Sigmoid colon (tissue), 7 donors: ENCODE measurements around the gene RHBDL1. TPM values are rescaled to one million over a fixed set of nuclear protein-coding genes. Genes with fewer than 3 reads are reported as not detected.

ENCODE experiments used
- DNase-seq: peaks from one replicate; pipeline ENCODE4 v3.0.0-alpha.2; 2019
- H3K27ac ChIP-seq, 4 donors: fragments of 200-600 bp; sonication (generic); one replicate each; pipeline ENCODE4 v1.5.1; 2016 to 2019; ENCODE audit warnings: mild to moderate bottlenecking in 1 of 4
- H3K27me3 ChIP-seq, 3 donors: fragments of 200-600 bp; sonication (generic); one replicate each; pipeline ENCODE4 v1.5.1; 2019; ENCODE audit warnings: mild to moderate bottlenecking in 1 of 3
- H3K36me3 ChIP-seq, 4 donors: fragments of 200-600 bp; sonication (generic); one replicate each; pipeline ENCODE4 v1.5.1; 2016 to 2019
- H3K4me1 ChIP-seq, 4 donors: fragments of 200-600 bp; sonication (generic); one replicate each; pipeline ENCODE4 v1.5.1; 2017 to 2019
- H3K4me3 ChIP-seq, 4 donors: fragments of 200-600 bp; sonication (generic); one replicate each; pipeline ENCODE4 v1.5.1; 2017 to 2019; ENCODE audit warnings: mild to moderate bottlenecking in 2 of 4, moderate library complexity in 1 of 4
- H3K9me3 ChIP-seq, 4 donors: fragments of 200-600 bp in 3 of 4; sonication (generic) in 3 of 4; one replicate each; pipeline versions ENCODE4 v1.5.1 to v1.6.1; 2013 to 2019
- EP300 ChIP-seq, 4 donors: sonication (generic); formaldehyde crosslinking; IDR thresholded peaks; one replicate each; pipeline ENCODE4 v1.6.1; 2017; ENCODE audit warnings: antibody characterized with exemption in 4 of 4
- POLR2A ChIP-seq, 2 donors: fragments of 450-650 bp; IDR thresholded peaks; one replicate each; pipeline ENCODE4 v1.6.1; 2016; ENCODE audit warnings: antibody characterized with exemption in 2 of 2, mild to moderate bottlenecking in 2 of 2, moderate library complexity in 2 of 2
- POLR2AphosphoS5 ChIP-seq, 4 donors: sonication (generic); formaldehyde crosslinking; IDR thresholded peaks; one replicate each; pipeline ENCODE4 v1.6.1; 2017; ENCODE audit warnings: antibody characterized with exemption in 4 of 4
- WGBS, 2 donors: extraction: QIAGEN DNeasy Blood & Tissue Kit; methylation state at CpG; one replicate each; pipeline ENCODE4 v1.1.7; 2013; 5-methylcytosine and 5-hydroxymethylcytosine counted together
- intact Hi-C: fragments of 100-400 bp; cut with DNase I; formaldehyde crosslinking; loops from one replicate; pipeline ENCODE4 v1.15.1; 2023
- polyA plus RNA-seq, 3 donors: library from polyadenylated mRNA; stranded (reverse); fragments of 200-250 nt; gene quantifications; one replicate each; pipeline ENCODE4 v1.2.3, GENCODE V29; 2013
- total RNA-seq, 4 donors: library from RNA; depleted of rRNA; stranded (reverse); fragments of >200 nt; gene quantifications; one replicate each; pipeline ENCODE4 v1.1.0, GENCODE V29; 2016
- TF ChIP-seq, protein P1 (sequence below), 4 experiments: fragments of 450-650 bp in 3 of 4; fragments of 200-600 bp in 1 of 4; IDR thresholded peaks; one replicate each; pipeline ENCODE4 v1.5.1; 2016 to 2019; ENCODE audit warnings: antibody characterized with exemption in 4 of 4, mild to moderate bottlenecking in 3 of 4, moderate library complexity in 2 of 4
- donor health status: healthy with polysubstance abuse.
- donor health status: Bipolar disorder and iron deficiency.
- donor health status: healthy.

The RHBDL1 gene
- total and polyA plus RNA-seq, 7 donors: 0.46 to 6.1 (median 1.5) TPM; not detected in 2

DNA sequence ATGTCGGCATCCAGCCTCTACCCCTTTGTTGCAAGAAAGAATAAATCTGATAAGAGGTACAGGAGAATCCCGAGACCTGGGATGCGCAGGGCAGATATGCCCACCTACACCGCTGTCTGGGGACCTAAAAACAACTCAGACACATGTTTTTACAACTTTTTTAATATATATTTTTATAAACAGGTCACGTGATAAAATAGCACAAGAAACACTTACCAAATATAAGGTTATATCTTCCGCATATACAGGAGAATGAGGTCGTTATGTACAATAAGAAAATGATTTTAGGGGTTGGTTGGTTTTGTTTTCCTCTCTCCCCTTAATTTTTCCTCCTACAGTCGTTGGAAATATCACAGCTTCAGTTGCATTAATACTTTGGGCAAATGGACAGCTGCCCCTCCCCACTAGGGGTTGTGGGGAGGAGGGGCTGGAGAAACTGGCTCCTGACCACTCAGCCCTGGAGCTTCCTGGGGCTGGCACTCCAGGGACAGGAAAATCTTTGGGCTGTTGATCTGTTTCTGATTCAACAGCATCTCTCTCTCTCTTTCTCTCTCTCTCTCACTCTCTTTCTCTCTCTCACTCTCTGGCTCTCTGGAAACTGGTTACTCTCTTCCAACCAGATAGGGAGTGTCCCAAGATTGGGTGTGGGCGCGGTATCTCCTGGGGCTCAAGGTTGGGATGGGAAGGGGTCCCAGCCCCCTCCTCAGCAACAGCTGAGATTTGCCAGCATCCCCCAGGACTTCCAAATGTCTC lies 17.1 kb downstream of the RHBDL1 start:
- intact Hi-C loops: no loop called here
- no peak for DNase-seq
- Histone ChIP-seq H3K36me3 (peaks cover 0 to 4% (median 0%) of the 10 kb centered on the region in 4 donors), H3K27ac (no peak overlapping the region), H3K9me3 (no peaks in the 10 kb centered on the region), H3K4me3 (no peak overlapping the region), H3K27me3 (peaks cover 39 to 61% (median 48%) of the 10 kb centered on the region in 3 donors), H3K4me1 (peaks cover 0 to 54% (median 42%) of the 10 kb centered on the region in 4 donors)
- TF ChIP-seq EP300 (IDR thresholded peaks at IDR 0.05) (no peak), POLR2AphosphoS5 (IDR thresholded peaks at IDR 0.05) (no peak), POLR2A (IDR thresholded peaks at IDR 0.05) (no peak)
- TF ChIP-seq, protein P1, sequence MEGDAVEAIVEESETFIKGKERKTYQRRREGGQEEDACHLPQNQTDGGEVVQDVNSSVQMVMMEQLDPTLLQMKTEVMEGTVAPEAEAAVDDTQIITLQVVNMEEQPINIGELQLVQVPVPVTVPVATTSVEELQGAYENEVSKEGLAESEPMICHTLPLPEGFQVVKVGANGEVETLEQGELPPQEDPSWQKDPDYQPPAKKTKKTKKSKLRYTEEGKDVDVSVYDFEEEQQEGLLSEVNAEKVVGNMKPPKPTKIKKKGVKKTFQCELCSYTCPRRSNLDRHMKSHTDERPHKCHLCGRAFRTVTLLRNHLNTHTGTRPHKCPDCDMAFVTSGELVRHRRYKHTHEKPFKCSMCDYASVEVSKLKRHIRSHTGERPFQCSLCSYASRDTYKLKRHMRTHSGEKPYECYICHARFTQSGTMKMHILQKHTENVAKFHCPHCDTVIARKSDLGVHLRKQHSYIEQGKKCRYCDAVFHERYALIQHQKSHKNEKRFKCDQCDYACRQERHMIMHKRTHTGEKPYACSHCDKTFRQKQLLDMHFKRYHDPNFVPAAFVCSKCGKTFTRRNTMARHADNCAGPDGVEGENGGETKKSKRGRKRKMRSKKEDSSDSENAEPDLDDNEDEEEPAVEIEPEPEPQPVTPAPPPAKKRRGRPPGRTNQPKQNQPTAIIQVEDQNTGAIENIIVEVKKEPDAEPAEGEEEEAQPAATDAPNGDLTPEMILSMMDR (IDR thresholded peaks at IDR 0.05): no peak
- 48 to 64% methylated on average over 10 of the region's 10 CpGs for WGBS, 2 donors

DNA sequence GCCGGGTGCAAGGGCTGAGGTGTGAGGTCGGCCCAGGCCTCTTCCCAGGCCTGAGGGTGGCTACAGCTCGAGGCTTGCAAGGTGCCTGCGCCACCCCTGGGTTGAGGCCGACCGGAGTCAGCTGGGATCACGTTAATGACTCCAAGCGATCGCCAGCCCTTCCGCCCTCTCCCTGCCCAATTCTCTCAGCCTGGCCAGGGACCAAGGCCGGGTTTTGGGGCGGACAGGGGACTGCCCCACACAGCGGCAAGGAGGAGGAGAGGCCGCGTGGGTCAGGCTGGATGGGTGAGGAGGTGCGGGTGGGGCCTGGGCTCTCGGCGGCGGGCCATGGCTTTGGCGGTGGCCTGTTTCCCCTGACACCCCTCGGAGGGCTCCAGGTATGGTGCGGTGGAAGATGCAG lies 17.9 kb downstream of the RHBDL1 start:
- peaks cover 39 to 66% (median 48%) of the 10 kb centered on the region in 3 donors for H3K27me3 ChIP-seq
- no peaks in the 10 kb centered on the region for H3K36me3 ChIP-seq
- DNase-seq: no peak
- TF ChIP-seq, protein P1 (IDR thresholded peaks at IDR 0.05): no peak
- TF ChIP-seq POLR2A (IDR thresholded peaks at IDR 0.05) (no peak), EP300 (IDR thresholded peaks at IDR 0.05) (no peak), POLR2AphosphoS5 (IDR thresholded peaks at IDR 0.05) (no peak)
- peaks cover 0 to 51% (median 41%) of the 10 kb centered on the region in 4 donors for H3K4me1 ChIP-seq
- intact Hi-C loops: no loop called here
- H3K27ac ChIP-seq: no peak overlapping the region
- WGBS, 2 donors: 33 to 41% methylated on average over 22 of the region's 22 CpGs
- H3K9me3 ChIP-seq: no peaks in the 10 kb centered on the region
- H3K4me3 ChIP-seq: no peak overlapping the region

GRCh38 chr16:693766-694165 lies 18.3 kb downstream of the RHBDL1 start:
- Histone ChIP-seq H3K4me1 (peaks cover 0 to 47% (median 38%) of the 10 kb centered on the region in 4 donors), H3K4me3 (no peak overlapping the region), H3K9me3 (no peaks in the 10 kb centered on the region), H3K36me3 (no peaks in the 10 kb centered on the region), H3K27me3 (peaks cover 39 to 69% (median 48%) of the 10 kb centered on the region in 3 donors), H3K27ac (no peak overlapping the region)
- DNase-seq: no peak
- intact Hi-C loops: no loop called here
- WGBS, 2 donors: 6 to 9% methylated on average over 37 of the region's 37 CpGs
- TF ChIP-seq EP300 (IDR thresholded peaks at IDR 0.05): no peak
- TF ChIP-seq, protein P1 (IDR thresholded peaks at IDR 0.05): no peak

DNA sequence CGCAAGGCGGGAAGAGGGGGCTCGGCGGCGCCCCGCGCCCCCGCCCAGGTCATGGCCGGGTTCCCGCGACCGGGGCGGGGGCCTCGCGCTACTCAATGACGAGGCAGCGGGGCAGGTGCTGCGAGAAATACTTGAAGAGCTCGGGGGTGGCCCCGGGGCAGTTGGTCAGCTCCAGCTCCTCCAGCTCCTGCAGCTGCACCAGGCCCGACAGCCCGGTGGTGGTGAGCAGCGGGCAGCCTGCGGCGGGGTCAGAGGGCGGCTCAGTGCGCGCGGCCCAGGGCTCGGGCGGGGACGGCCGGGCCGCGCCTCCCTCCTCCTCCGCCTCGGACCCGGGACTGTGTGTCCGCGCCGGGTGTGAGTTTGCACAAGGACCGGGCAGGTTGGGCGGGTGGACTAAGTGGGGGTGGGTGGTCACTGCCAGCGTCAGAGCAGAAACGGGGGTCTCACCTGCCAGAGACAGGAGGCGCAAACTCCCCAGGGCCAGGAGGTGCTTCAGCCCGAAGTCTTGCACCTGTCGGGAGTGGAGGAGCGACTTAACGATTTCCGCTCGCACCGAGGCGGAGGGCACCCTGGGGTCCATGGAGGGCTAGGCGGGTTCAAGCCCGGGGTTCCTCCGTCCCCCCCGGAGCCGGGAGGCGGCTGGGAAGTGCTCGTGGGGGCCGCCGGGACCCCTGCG lies 18.9 kb downstream of the RHBDL1 start:
- Histone ChIP-seq H3K9me3 (no peaks in the 10 kb centered on the region), H3K4me1 (peaks cover 0 to 41% (median 32%) of the 10 kb centered on the region in 4 donors), H3K27ac (no peak overlapping the region), H3K36me3 (no peaks in the 10 kb centered on the region), H3K4me3 (no peak overlapping the region), H3K27me3 (peaks cover 40 to 73% (median 51%) of the 10 kb centered on the region in 3 donors)
- no peak for DNase-seq
- intact Hi-C loops: no loop called here
- TF ChIP-seq POLR2AphosphoS5 (IDR thresholded peaks at IDR 0.05): no peak
- TF ChIP-seq EP300 (IDR thresholded peaks at IDR 0.05): no peak
- TF ChIP-seq POLR2A (IDR thresholded peaks at IDR 0.05): no peak
- TF ChIP-seq, protein P1 (IDR thresholded peaks at IDR 0.05): no peak
- 2 to 3% methylated on average over 64 of the region's 64 CpGs for WGBS, 2 donors
